HepG2 (cell line): ENCODE results near the gene PAIP2. TPM values are rescaled to one million over a fixed set of nuclear protein-coding genes. Genes with fewer than 3 reads are reported as not detected.

ENCODE experiments used
- AKAP8 ChIP-seq: sonication (generic); formaldehyde crosslinking; IDR thresholded peaks from 2 replicates; pipeline ENCODE4 v1.5.1; 2020; ENCODE audit warnings: mild to moderate bottlenecking, missing genetic modification reagents
- GTF3A ChIP-seq: sonication (generic); formaldehyde crosslinking; conservative IDR thresholded peaks from 2 replicates; pipeline ENCODE4 v1.4.0; 2020; ENCODE audit warnings: mild to moderate bottlenecking, missing genetic modification reagents
- MED1 ChIP-seq: sonication (generic); formaldehyde crosslinking; IDR thresholded peaks from 2 replicates; pipeline ENCODE4 v1.4.0; 2020; ENCODE audit warnings: missing genetic modification reagents
- MIER2 ChIP-seq: IDR thresholded peaks from 2 replicates; pipeline ENCODE4 v1.6.1; 2016; ENCODE audit warnings: missing biosample characterization, missing genetic modification reagents
- SRY ChIP-seq: sonication (generic); formaldehyde crosslinking; IDR thresholded peaks from 2 replicates; pipeline ENCODE4 v1.8.0; 2022; ENCODE audit warnings: mild to moderate bottlenecking, missing genetic modification reagents
- THAP11 ChIP-seq: IDR thresholded peaks from 2 replicates; pipeline ENCODE4 v1.6.1; 2016; ENCODE audit warnings: missing biosample characterization, missing genetic modification reagents
- ZFX ChIP-seq: sonication (generic); formaldehyde crosslinking; IDR thresholded peaks from 2 replicates; pipeline ENCODE4 v1.4.0; 2020; ENCODE audit warnings: mild to moderate bottlenecking, low read depth, missing genetic modification reagents, moderate library complexity
- ZNF792 ChIP-seq: IDR thresholded peaks from 2 replicates; pipeline ENCODE4 v1.6.1; 2016
- polyA plus RNA-seq, 8 experiments: library from polyadenylated mRNA; depleted of rRNA in 3 of 8; stranded (reverse) in 7 of 8; unstranded in 1 of 8; fragments of >200 nt; fragmentation: Illumina TruSeq in 4 of 8; extraction: Trizol in 4 of 8; gene quantifications; 2 replicates each; pipeline versions ENCODE4 v1.2.1 to v1.2.3, GENCODE V29; 2011 to 2016; ENCODE audit warnings: low read depth in 4 of 8, missing spikeins in 1 of 8, mixed read lengths in 1 of 8; ENCODE audit not compliant: insufficient read depth in 1 of 8
- total RNA-seq, 5 experiments: library from RNA; depleted of rRNA; stranded (reverse); fragments of >200 nt; fragmentation: Illumina TruSeq; extraction: Trizol; gene quantifications; 2 replicates each; pipeline ENCODE4 v1.2.3, GENCODE V29; 2016; ENCODE audit warnings: low read depth in 1 of 5
- TF ChIP-seq, protein P1 (sequence below): sonication (generic); formaldehyde crosslinking; IDR thresholded peaks from 2 replicates; pipeline ENCODE4 v1.8.1; 2023; ENCODE audit warnings: missing genetic modification reagents, inconsistent platforms, borderline replicate concordance
- TF ChIP-seq, protein P2 (sequence below): sonication (generic); formaldehyde crosslinking; conservative IDR thresholded peaks from 2 replicates; pipeline ENCODE4 v1.4.0; 2020; ENCODE audit warnings: missing genetic modification reagents
- TF ChIP-seq, protein P3 (sequence below): sonication (generic); formaldehyde crosslinking; IDR thresholded peaks from 2 replicates; pipeline ENCODE4 v1.4.0; 2020; ENCODE audit warnings: missing genetic modification reagents
- TF ChIP-seq, protein P4 (sequence below): sonication (generic); formaldehyde crosslinking; IDR thresholded peaks from 2 replicates; pipeline ENCODE4 v1.4.0; 2020; ENCODE audit warnings: missing genetic modification reagents, borderline replicate concordance
- TF ChIP-seq, protein P5 (sequence below): sonication (generic); IDR thresholded peaks from 2 replicates; pipeline ENCODE4 v1.6.1; 2016; ENCODE audit warnings: low read depth, borderline replicate concordance
- TF ChIP-seq, protein P6 (sequence below): sonication (generic); formaldehyde crosslinking; IDR thresholded peaks from 2 replicates; pipeline ENCODE4 v1.5.1; 2020; ENCODE audit warnings: missing genetic modification reagents, mild to moderate bottlenecking, borderline replicate concordance

The PAIP2 gene
- total and polyA plus RNA-seq, 2 of the 13 experiments (the other 11 are each of a cell fraction or from before 2014, with no cell fraction given), result 61.5 to 76.3 TPM

DNA sequence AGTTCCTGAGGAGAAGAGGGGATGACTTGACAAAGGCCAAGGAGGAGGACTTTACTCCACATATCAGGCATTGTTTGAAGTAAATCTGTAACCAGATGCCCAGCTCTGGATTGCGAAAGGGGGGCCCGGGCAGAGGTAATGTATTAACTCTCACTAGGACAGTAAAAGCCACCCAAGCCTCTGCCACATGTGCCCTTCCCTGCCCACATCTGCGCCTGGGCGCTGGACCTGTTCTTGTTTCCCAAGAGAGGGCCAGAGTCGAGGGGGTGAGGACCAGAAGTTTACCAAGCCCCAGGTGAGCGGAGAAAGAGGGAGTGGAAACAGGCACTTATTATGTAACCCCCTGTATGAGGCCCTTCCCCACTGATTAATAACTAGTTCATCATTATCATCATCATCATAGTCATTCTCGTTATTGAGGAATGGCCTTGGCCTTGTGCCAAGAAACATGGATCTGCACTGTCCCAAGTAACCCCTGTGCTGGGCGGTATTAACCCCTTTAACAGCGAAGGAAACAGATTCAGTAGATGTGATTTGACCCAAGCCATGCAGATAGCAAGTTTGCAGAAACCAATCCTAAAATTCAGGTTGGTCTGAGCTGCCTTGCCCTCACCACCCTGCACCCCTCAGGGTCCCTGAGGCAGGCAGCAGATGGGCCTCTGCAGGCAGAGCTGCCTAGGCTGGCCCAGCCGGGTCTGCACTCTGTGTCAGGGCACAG, 41.8 kb downstream of the PAIP2 start, which contains the start of gene SLC23A1 (continued):
- TF ChIP-seq MED1 (CRISPR knock-in tag) (no peak), GTF3A (CRISPR knock-in tag) (no peak), AKAP8 (CRISPR knock-in tag) (no peak), ZFX (CRISPR knock-in tag) (no peak; the same call in 1 of the 2 replicates), SRY (no peak), MIER2 (no peak), THAP11 (0 out of 2 replicates have a peak, but pooled peaks have one; percentile 14), ZNF792 (CRISPR knock-in tag) (no peak)
- TF ChIP-seq, protein P1, sequence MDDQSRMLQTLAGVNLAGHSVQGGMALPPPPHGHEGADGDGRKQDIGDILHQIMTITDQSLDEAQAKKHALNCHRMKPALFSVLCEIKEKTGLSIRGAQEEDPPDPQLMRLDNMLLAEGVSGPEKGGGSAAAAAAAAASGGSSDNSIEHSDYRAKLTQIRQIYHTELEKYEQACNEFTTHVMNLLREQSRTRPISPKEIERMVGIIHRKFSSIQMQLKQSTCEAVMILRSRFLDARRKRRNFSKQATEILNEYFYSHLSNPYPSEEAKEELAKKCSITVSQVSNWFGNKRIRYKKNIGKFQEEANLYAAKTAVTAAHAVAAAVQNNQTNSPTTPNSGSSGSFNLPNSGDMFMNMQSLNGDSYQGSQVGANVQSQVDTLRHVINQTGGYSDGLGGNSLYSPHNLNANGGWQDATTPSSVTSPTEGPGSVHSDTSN (CRISPR knock-in tag), result no peak
- TF ChIP-seq, protein P2, sequence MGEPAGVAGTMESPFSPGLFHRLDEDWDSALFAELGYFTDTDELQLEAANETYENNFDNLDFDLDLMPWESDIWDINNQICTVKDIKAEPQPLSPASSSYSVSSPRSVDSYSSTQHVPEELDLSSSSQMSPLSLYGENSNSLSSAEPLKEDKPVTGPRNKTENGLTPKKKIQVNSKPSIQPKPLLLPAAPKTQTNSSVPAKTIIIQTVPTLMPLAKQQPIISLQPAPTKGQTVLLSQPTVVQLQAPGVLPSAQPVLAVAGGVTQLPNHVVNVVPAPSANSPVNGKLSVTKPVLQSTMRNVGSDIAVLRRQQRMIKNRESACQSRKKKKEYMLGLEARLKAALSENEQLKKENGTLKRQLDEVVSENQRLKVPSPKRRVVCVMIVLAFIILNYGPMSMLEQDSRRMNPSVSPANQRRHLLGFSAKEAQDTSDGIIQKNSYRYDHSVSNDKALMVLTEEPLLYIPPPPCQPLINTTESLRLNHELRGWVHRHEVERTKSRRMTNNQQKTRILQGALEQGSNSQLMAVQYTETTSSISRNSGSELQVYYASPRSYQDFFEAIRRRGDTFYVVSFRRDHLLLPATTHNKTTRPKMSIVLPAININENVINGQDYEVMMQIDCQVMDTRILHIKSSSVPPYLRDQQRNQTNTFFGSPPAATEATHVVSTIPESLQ (CRISPR knock-in tag), result no peak
- TF ChIP-seq, protein P3, sequence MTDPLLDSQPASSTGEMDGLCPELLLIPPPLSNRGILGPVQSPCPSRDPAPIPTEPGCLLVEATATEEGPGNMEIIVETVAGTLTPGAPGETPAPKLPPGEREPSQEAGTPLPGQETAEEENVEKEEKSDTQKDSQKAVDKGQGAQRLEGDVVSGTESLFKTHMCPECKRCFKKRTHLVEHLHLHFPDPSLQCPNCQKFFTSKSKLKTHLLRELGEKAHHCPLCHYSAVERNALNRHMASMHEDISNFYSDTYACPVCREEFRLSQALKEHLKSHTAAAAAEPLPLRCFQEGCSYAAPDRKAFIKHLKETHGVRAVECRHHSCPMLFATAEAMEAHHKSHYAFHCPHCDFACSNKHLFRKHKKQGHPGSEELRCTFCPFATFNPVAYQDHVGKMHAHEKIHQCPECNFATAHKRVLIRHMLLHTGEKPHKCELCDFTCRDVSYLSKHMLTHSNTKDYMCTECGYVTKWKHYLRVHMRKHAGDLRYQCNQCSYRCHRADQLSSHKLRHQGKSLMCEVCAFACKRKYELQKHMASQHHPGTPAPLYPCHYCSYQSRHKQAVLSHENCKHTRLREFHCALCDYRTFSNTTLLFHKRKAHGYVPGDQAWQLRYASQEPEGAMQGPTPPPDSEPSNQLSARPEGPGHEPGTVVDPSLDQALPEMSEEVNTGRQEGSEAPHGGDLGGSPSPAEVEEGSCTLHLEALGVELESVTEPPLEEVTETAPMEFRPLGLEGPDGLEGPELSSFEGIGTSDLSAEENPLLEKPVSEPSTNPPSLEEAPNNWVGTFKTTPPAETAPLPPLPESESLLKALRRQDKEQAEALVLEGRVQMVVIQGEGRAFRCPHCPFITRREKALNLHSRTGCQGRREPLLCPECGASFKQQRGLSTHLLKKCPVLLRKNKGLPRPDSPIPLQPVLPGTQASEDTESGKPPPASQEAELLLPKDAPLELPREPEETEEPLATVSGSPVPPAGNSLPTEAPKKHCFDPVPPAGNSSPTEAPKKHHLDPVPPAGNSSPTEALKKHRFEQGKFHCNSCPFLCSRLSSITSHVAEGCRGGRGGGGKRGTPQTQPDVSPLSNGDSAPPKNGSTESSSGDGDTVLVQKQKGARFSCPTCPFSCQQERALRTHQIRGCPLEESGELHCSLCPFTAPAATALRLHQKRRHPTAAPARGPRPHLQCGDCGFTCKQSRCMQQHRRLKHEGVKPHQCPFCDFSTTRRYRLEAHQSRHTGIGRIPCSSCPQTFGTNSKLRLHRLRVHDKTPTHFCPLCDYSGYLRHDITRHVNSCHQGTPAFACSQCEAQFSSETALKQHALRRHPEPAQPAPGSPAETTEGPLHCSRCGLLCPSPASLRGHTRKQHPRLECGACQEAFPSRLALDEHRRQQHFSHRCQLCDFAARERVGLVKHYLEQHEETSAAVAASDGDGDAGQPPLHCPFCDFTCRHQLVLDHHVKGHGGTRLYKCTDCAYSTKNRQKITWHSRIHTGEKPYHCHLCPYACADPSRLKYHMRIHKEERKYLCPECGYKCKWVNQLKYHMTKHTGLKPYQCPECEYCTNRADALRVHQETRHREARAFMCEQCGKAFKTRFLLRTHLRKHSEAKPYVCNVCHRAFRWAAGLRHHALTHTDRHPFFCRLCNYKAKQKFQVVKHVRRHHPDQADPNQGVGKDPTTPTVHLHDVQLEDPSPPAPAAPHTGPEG (CRISPR knock-in tag), result no peak
- TF ChIP-seq, protein P4, sequence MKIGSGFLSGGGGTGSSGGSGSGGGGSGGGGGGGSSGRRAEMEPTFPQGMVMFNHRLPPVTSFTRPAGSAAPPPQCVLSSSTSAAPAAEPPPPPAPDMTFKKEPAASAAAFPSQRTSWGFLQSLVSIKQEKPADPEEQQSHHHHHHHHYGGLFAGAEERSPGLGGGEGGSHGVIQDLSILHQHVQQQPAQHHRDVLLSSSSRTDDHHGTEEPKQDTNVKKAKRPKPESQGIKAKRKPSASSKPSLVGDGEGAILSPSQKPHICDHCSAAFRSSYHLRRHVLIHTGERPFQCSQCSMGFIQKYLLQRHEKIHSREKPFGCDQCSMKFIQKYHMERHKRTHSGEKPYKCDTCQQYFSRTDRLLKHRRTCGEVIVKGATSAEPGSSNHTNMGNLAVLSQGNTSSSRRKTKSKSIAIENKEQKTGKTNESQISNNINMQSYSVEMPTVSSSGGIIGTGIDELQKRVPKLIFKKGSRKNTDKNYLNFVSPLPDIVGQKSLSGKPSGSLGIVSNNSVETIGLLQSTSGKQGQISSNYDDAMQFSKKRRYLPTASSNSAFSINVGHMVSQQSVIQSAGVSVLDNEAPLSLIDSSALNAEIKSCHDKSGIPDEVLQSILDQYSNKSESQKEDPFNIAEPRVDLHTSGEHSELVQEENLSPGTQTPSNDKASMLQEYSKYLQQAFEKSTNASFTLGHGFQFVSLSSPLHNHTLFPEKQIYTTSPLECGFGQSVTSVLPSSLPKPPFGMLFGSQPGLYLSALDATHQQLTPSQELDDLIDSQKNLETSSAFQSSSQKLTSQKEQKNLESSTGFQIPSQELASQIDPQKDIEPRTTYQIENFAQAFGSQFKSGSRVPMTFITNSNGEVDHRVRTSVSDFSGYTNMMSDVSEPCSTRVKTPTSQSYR (CRISPR knock-in tag), result no peak
- TF ChIP-seq, protein P5, sequence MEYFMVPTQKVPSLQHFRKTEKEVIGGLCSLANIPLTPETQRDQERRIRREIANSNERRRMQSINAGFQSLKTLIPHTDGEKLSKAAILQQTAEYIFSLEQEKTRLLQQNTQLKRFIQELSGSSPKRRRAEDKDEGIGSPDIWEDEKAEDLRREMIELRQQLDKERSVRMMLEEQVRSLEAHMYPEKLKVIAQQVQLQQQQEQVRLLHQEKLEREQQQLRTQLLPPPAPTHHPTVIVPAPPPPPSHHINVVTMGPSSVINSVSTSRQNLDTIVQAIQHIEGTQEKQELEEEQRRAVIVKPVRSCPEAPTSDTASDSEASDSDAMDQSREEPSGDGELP, result peak; percentile 28; the same call in 1 of the 2 replicates
- TF ChIP-seq, protein P6, sequence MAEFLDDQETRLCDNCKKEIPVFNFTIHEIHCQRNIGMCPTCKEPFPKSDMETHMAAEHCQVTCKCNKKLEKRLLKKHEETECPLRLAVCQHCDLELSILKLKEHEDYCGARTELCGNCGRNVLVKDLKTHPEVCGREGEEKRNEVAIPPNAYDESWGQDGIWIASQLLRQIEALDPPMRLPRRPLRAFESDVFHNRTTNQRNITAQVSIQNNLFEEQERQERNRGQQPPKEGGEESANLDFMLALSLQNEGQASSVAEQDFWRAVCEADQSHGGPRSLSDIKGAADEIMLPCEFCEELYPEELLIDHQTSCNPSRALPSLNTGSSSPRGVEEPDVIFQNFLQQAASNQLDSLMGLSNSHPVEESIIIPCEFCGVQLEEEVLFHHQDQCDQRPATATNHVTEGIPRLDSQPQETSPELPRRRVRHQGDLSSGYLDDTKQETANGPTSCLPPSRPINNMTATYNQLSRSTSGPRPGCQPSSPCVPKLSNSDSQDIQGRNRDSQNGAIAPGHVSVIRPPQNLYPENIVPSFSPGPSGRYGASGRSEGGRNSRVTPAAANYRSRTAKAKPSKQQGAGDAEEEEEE, result no peak
